AG10803 (cell line): ENCODE measurements around the gene TNRC18.

ENCODE experiments used
- DNase-seq: peaks from one replicate; pipeline ENCODE4 v3.0.0; 2010; ENCODE audit warnings: low read depth
- H3K4me3 ChIP-seq: 2 replicates; pipeline ENCODE4 v1.5.1; 2011; ENCODE audit warnings: mild to moderate bottlenecking, low read length, control low read depth
- TF ChIP-seq, protein P1 (sequence below): conservative IDR thresholded peaks from 2 replicates; pipeline ENCODE4 v1.5.1; 2011; ENCODE audit warnings: mild to moderate bottlenecking, low read length, control low read depth, inconsistent platforms

Gene TNRC18

DNA sequence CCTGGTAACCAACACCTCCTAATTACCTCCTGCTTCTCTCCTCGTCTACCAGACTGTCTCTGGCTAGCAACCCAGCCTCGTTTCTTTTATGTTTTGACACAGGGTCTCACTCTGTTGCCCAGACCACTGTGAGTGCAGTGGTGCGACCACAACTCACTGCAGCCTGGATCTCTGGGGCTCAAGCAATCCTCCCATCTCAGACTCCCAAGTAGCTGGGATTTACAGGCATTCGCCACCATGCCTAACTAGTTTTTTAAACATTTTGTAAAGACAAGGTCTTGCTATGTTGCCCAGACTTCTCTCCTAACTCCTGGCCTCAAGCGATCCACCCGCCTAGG, 10.2 kb downstream of the TNRC18 start:
- no peak overlapping the region for H3K4me3 ChIP-seq
- no peak for DNase-seq
- TF ChIP-seq, protein P1, sequence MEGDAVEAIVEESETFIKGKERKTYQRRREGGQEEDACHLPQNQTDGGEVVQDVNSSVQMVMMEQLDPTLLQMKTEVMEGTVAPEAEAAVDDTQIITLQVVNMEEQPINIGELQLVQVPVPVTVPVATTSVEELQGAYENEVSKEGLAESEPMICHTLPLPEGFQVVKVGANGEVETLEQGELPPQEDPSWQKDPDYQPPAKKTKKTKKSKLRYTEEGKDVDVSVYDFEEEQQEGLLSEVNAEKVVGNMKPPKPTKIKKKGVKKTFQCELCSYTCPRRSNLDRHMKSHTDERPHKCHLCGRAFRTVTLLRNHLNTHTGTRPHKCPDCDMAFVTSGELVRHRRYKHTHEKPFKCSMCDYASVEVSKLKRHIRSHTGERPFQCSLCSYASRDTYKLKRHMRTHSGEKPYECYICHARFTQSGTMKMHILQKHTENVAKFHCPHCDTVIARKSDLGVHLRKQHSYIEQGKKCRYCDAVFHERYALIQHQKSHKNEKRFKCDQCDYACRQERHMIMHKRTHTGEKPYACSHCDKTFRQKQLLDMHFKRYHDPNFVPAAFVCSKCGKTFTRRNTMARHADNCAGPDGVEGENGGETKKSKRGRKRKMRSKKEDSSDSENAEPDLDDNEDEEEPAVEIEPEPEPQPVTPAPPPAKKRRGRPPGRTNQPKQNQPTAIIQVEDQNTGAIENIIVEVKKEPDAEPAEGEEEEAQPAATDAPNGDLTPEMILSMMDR = no peak

DNA sequence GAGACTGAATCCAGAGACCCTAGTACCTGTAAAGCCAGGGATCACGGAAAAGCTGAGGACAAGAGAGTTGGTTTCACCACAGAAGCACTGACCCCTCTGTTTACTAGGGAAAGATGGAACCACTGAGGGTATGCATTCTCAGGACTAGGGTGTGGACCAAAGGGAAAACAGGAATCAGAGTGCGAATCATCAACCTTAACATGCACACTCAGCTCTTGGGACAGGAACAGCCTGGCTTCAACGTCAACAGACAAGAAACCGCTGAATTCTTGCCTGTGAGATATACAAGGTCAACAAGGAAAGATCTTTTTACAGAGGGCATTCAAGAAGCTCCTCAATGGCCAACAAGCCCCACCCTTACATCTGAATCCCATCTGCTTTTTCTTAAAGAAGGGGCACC, 14.9 kb downstream of the TNRC18 start:
- no peak overlapping the region for H3K4me3 ChIP-seq
- DNase-seq = peak; percentile 59
- TF ChIP-seq, protein P1 = no peak

DNA sequence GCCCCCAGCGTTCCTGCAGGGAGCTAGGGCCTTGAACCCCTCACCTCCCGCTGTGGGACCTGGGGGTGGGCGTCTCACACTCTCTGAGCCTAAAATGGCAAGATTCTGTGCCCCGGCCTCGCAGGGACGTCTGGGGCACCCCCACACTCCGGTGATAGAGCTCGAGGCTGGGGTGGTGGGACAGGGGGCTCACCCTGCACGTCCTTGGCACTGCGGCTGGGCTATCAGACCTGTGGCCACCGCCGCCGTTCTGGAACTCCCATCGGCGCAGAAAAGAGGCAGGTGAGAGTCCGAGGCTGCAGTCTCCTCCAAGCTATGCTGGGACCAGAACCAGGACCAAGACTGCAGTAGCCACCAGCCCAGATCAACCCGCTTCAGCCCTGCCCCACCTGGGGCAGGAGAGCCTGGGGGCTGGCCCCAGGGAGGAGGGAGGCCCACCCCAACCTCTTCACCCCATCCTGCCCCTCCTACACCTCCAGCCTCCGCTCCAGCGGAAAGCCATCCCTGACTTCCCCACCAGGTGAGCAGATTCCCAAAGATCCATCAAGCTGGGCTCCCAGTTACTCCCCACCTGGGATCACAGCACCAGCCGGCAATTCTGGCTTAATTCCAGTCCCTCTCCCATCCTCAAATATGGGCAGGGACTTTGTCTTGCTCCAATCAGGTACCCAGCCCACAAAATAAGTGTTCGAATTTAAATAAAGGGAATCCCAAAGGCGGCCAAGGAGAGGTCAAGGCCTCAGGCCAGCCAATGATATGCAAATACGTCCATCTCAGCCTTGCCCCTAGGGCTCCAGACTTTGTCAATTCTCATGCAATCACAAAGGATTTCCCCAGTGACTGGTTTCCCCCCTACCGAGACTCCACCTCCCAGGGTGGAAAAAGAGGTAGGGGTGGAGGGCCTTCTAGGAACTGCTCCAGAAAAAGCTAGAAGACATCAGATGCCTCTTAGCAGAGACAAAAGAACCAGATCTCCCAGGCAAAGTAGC, 16.4 kb downstream of the TNRC18 start:
- TF ChIP-seq, protein P1 = no peak
- no peak overlapping the region for H3K4me3 ChIP-seq
- DNase-seq = no peak

DNA sequence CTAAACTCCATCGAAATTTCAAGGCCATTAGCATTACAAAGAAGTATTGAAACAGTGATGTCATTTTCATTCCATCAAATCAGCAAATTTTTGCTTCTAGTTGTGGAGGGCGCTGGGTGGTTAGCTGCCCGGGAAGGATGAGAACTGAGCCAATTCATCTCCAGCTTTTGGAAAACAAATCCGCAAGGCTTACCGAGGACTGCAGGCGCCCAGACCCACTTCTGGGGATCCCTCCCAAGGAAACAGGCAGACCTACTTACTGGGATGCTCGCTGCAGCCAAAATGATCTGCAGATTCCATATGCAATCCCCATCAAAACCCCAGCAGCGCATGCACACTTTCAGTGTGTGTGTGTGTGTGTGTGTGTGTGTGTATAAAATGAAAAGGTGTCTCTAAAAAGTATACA, 19.2 kb downstream of the TNRC18 start:
- H3K4me3 ChIP-seq = no peak overlapping the region
- TF ChIP-seq, protein P1 = no peak
- no peak for DNase-seq

DNA sequence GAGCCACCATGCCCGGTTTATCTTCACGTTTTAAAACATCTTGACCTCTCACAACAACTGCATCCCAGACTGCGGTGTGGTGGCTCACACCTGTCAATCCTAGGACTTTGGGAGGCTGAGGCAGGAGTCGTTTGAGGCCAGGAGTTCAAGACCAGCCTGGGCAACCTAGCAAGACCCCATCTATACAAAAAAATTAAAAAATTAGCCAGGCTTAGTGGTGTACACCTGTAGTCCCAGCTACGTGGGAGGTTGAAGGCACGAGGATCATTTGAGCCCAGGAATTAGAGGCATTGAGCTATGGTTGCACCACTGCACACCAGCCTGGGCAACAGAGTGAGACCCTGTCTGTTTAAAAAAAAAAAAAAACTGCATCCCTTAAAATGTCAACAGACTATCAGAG, 20.2 kb downstream of the TNRC18 start:
- no peak for DNase-seq
- TF ChIP-seq, protein P1 = no peak
- no peak overlapping the region for H3K4me3 ChIP-seq

DNA sequence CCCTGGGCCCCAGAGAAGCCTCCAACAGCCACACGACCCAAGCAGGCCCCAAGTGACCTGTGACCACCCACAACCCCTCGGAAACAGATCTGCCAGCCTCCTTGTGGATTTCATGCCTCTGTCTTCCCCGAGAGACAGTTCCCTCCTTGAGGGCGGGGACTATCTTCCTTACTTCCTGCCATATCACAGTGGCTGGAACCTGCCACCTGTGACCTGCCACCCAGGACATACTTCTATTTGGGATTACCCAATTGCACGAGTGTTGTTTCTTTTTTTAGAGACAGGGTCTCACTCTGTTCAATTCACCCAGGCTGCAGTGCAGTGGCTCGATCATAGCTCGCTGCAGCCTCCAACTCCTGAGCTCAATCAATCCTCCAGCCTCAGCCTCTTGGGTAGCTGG, 25.9 kb downstream of the TNRC18 start:
- TF ChIP-seq, protein P1 = no peak
- no peak overlapping the region for H3K4me3 ChIP-seq
- DNase-seq = no peak
